NCI-H1436 (cell line): Measurements from ENCODE around the gene TAPBP.
"Not testable (repeated sequence)": the region's sequence is repeated elsewhere in the genome, so short reads cannot be mapped to it uniquely, and the experiment has no call there.

ENCODE experiments used
- DNase-seq: peaks from one replicate; lab custom pipeline; 2025; lab: John Stamatoyannopoulos, UW

TAPBP gene

DNA sequence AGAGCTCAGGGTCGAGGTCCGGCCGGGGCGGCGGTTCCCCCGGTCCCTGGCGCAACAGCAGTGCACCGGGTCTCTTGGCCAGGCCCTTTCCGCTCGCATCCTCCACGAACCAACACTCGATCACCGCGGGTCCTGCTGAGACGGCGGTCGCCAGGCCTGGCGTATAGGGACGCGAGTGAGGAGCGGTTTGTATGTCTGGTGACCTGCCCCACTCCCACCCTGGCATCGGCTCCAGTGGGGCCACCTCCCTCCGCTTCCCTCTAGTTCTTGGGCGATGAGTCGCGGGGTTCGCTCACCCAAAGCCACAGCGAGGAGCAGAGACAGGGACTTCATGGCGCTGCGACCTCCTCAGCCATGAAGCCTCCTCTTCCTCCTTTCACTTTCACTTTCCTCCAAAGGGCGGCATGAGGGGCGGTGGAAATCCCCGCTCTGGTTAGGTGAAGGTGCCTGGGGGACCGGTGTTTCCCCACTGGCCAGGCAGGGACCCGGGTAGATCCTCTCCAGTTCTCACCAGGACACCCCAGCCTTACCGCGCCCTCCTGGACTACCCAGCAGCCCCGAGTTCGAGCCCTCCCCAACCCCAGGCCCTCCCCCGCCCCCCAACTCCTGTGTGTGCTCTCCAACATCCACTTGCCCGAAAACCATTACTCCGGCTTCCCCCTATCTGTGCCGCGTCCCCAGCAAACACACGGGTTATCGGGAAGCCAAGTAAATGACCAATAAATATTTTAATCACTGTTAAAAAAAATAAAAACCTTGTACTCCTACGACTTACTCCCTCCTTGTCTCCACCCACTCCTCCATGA lies at the start of gene TAPBP:
TSS of gene TAPBP (minus strand) at position 370 of the 806 bp plus-strand sequence. CDS start at position 333, 37 bp downstream.
- DNase-seq: peak; percentile 21

DNA sequence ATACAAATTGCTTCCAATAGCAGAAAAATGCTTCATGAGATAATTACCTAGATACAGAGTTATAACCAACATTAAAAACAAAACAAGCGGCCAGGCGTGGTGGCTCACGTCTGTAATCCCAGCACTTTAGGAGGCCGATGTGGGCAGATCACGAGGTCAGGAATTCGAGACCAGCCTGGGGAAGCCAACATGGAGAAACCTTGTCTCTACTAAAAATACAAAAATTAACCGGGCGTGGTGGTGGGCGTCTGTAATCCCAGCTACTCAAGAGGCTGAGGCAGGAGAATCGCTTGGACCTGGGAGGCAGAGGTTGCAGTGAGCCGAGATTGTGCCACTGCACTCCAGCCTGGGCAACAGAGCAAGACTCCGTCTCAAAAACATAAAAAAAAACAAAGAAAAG lies 49.6 kb upstream of the TAPBP start:
- not testable (repeated sequence) for DNase-seq

DNA sequence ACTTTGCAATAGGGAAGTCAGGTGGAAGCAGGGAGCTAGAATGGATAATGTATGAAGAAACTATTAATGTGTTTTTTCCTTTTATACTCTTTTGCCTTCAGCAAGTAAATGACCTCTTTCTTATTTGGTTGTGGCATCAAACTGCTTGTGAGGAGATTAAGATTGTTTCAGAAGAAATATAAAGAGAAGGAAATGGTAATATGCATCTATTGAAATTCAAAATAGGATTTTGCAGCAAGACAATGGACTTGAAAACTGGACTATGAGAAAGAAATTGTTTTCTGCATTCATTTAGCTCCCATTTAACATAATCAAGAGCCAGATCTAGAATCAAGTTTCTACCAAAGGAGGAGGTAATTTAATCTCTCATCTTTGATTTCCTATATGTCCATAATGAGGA lies 45.5 kb upstream of the TAPBP start:
- DNase-seq: no peak

DNA sequence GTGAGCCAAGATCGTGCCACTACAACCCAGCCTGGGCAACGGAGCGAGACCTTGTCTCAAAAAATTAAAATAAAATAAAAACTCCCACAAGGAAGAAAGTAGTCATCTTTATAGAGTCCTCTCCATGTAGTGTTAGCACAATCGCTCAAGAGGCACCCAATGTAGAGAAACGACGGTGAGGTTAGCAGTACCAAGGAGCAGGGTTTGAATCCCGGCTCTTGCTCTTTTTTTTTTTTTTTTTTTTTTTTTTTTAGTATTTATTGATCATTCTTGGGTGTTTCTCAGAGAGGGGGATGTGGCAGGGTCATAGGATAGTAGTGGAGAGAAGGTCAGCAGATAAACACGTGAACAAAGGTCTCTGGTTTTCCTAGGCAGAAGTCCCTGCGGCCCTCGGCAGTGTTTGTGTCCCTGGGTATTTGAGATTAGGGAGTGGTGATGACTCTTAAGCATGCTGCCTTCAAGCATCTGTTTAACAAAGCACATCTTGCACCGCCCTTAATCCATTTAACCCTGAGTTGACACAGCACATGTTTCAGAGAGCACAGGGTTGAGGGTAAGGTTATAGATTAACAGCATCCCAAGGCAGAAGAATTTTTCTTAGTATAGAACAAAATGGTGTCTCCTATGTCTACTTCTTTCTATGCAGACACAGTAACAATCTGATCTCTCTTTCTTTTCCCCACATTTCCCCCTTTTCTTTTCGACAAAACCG lies 43.4 kb upstream of the TAPBP start:
- not testable (repeated sequence) for DNase-seq

DNA sequence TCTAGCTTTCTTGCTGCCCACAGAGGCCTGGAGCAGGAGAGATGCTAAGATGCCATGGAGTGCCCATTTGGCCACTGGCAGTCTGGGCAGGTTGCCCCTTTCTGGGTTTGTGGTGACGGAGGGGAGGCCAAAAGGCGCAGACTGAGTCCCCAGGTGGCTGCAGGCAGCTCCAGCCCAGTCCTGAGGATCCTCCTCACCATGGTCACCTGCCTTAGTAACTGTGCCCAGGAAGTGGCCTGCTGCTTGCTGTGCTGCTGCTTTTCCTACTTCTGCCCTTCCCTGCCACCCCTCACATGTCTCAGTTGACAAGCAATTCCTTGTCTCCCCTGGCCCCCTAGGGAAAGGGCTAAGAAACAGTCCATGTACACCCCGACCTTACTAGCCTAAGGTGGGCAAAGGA lies 42.4 kb upstream of the TAPBP start:
- no peak for DNase-seq

DNA sequence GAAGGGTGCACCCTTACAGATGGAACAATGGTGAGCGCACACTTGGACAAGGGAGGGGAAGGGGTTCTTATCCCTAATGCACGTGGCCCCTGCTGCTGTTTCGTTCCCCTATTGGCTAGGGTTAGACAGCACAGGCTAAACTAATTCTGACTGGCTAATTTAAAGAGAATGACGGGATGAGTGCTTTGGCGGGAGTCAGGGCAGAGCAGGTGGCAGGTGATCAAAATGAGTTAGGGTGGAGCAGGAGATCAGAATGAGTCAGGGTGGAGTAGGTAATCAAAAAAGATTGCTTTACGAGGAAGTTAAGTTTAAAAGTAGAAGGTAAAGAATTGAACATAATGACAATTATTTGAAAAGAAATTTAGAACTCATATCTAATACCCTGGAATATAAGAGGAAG lies 42.0 kb upstream of the TAPBP start:
- not testable (repeated sequence) for DNase-seq

DNA sequence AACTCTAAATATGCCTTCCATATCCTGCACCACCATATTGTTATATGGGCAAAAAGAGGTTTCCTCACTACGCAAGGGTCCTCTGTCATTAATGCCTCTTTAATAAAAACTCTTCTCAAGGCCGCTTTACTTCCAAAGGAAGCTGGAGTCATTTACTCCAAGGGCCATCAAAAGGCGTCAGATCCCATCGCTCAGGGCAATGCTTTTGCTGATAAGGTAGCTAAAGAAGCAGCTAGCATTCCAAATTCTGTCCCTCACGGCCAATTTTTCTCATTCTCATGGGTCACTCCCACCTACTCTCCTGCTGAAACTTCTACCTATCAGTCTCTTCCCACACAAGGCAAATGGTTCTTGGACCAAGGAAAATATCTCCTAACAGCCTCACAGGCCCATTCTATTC lies 33.9 kb upstream of the TAPBP start:
- no peak for DNase-seq

DNA sequence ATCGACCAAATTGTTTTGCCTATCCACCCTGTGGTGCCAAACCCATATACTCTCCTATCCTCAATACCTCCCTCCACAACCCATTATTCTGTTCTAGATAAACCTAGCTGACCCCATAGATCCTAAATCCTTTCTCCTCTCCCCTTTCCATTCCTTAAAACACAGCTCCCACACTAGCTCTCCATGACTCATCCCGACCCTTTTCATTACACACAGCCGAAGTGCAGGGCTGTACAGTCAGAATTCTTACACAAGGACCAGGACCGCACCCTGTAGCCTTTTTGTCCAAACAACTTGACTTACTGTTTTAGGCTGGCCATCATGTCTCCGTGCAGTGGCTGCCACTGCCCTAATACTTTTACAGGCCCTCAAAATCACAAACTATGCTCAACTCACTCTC lies 33.1 kb upstream of the TAPBP start:
- not testable (repeated sequence) for DNase-seq

DNA sequence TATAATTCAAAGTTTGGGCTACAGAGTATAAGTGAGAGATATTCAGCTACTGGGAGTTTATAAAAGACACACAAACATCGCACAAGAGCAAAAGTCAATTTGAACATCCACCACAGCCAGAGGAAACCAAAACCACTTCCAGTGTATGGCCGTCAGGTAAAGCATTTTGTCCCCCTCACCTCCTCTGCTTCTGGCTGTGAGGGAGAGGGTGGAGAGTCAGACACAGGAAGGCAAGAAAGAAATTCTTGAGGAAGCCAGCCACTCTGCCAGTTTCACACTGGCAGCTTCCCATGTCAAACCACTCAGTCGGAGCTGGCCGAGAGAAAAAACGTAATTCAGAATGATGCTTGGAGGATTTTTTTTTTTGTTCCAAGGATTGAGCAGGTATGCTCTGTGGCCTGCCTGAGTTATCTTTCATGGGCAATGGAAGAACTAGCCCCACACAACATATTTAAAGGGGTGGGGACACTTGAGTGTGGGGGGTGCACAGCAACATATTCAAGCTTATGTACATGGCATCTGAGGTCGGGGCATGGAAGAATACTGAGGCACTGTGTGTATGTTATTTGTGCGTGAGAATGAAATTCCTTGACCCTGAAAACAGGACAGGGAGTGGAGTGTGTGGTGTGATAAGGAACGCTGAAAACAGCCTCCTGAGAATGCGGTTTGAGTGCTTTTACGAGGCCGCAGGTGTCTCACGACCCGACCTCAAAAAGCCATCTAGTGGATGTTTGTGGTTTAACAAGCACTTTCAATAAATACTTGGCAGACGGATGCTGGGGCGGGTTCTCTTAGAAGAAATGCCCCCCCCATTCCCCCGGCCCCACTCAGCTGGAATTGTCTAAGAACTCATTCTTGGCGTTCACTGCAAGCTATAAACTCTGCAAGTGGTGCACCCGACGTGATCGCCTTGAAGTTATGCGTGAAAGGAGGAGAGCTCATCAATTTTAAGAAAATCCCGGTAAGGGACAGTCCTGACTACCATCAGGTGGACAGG lies 31.1 kb upstream of the TAPBP start:
- peak; percentile 70 for DNase-seq

DNA sequence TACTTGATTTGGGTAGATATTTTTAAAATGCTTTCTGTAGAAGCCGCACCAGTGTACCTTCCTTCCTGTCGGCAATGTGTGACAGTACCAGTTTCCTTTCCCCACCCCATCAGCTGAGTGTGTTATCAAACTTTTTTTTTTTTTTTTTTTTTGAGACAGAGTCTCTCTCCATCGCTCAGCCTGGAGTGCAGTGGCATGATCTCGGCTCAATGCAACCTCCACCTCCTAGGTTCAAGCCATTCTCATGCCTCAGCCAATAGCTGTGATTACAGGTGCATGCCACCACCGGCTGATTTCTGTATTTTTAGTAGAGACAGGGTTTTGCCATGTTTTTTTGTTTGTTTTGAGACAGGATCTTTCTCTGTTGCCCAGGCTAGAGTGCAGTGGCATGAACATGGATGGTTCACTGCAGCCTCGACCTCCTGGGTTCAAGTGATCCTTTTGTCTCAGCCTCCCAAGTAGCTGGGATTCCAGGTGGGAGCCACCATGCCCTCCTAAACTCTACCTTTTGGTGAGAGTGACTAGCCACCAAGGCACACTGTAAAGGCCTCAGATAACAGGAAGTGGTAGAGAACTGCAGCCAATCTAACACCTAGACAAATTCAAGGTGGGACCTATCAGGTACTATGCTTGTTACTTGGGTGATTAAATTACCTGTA lies 30.2 kb upstream of the TAPBP start:
- DNase-seq: no peak

DNA sequence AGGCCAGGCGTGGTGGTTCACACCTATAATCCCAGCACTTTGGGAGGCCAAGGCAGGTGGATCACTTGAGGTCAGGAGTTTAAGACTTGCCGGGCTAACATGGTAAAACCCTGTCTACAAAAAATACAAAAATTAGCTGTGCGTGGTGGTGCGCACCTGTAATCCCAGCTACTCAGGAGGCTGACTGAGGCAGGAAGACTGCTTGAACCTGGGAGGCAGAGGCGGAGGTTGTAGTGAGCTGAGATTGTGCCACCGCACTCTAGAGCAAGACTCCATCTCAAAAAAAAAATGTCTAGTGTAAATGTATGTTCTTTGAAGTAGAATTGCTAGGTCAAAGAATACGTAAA lies 29.7 kb upstream of the TAPBP start:
- not testable (repeated sequence) for DNase-seq

DNA sequence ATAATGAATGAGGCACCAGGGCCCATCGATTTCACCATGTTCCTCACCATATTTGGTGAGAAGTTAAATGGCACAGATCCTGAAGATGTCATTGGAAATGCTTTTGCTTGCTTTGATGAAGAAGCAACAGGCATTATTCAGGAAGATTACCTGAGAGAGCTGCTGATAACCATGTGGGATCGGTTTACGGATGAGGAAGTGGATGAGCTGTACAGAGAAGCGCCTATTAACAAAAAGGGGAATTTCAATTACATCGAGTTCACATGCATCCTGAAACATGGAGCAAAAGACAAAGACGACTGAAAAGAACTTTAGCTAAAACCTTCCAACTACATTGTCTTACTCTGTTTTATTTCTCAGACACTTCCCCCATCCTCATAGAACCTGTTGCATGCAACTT lies 25.3 kb upstream of the TAPBP start:
- no peak for DNase-seq

DNA sequence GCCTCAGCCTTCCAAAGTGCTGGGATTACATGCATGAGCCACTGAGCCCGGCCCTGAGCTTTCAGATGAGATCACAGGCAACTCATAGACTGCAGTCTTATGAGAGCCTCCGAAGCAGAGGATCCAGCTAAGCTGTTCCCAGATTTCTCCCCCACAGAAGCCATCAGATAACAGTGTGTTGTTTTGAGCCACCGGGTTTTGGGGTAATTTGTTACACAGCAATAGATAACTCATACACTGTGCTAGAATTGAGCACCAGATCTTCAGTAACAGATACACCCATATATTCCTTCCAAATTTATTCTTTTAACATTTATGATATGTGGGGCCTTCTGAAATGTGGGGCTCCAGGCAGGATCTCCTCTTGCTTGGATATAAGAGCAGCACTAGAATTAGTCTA lies 22.6 kb upstream of the TAPBP start:
- DNase-seq: no peak

DNA sequence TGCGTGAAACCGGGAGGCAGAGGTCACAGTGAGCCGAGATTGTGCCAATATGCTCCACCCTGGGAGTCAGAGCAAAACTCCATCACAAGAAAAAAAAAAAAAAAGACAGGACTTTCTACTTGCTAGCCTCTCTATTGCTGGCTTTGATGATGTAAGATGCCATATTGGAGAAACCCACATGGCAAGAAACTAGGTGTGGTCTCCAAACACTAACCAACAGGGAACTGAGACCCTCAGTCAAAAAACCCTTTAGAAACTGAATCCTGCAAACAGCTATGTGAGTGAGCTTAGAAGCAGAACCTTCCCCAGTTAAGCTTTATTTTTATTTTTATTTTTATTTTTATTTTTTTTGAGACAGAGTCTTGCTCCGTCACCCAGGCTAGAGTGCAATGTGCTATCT lies 22.0 kb upstream of the TAPBP start:
- DNase-seq: no peak

DNA sequence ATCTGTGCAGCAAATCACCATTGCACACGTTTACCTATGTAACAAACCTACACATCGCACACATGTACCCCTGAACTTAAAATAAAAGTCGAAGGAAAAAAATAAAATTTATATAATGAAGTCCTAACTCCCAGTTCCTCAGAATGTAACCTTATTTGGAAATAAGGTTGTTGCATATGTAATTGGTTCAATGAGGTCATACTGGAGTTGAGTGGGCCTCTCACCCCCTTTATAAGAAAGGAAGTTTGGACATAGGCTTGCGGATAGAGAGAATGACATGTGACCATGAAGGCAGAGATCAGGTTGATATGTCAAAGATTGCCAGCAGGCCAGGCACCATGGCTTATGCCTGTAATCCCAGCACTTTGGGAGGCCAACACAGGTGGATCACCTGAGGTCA lies 19.8 kb upstream of the TAPBP start:
- DNase-seq: no peak

DNA sequence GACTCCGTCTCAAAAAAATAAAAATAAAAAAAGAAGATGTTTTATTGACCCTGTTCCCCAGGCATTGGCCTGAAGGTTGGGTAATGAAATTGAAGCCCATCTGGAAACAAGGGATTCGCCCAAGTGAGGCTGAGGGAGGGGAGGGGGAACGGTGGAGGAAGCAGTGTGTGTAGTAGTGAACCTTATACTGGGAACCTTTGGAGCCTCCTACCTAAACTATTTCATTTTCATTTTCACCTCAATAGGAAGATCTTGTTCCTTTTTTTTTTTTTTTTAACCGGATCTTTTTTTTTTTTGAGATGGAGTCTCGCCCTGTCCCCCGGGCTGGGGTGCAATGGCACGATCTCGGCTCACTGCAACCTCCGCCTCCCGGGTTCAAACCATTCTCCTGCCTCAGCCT lies 16.9 kb upstream of the TAPBP start:
- DNase-seq: no peak

DNA sequence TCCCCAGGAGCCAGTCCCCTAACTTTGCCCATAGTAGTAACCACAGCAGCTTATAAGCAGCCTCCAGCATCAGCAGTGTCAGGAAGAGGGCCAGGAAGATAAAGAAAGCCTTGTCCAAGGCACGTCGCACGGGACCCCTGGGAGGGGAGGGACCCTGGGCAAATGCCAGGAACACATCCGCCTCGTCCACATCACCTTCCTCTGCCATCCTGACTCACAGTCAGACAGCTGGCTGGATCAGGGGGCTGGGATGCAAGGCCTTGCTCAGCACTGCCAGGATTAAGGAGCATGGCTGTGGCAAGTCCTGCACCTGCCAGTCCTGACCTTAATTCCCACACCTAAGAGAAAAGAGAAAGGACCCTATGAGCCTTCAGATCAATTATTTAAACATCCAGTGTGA lies 15.2 kb upstream of the TAPBP start:
- DNase-seq: no peak

DNA sequence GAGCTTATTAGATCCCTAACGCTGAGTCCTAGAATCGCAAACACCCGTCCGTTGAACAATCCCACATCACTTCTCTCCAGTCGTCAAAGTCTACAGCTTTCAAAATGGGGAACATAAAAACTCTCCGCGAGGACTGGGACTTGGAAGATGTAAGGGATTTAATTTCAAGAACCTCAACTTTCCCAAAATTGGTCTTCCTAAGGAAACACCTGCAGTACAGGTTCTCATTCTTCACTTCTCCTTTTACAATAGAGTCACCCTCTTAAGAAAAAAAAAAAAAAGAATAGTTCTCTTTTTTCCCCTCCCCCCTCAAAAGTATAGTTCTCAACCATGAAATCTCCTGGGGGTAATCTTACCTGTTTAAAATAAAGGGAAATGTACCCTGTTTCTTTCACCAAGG lies 10.2 kb upstream of the TAPBP start:
- DNase-seq: no peak

DNA sequence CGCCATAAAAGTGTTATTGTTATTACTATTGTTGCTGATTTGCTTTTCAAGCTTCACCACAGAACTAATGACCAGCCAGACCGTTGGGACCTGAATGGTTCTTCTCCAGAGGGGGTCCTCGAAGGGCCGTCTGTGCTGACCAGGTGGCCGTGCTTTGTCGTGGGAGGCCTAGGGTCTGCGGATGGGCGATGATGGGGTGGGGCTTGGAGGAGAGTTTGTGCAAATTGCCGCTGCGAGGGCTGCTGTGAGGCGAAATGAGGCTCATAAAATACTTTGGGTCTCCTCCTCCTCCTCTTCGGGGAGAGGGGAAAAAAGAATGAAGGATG lies 9.7 kb upstream of the TAPBP start:
- no peak for DNase-seq

DNA sequence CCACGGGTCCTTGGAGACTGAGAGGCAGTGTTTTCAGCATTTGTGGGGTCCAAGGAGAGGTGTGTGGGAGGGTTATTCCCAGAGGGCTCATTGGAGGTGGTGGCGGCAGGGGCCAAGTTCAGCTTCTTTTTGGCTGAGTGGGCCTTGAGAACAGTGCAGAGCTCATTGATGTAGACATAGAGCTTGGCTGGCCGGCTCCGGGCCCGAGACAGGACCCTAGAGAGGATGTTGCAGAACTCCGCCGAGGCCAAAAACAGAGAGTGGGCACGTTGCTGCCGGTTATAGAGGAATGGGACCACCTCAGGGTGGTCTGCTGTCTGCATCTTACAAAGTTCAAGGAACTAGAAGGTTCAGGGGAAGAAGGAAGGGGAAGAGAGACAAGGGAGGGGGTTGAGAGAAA lies 7.3 kb upstream of the TAPBP start:
- no peak for DNase-seq

DNA sequence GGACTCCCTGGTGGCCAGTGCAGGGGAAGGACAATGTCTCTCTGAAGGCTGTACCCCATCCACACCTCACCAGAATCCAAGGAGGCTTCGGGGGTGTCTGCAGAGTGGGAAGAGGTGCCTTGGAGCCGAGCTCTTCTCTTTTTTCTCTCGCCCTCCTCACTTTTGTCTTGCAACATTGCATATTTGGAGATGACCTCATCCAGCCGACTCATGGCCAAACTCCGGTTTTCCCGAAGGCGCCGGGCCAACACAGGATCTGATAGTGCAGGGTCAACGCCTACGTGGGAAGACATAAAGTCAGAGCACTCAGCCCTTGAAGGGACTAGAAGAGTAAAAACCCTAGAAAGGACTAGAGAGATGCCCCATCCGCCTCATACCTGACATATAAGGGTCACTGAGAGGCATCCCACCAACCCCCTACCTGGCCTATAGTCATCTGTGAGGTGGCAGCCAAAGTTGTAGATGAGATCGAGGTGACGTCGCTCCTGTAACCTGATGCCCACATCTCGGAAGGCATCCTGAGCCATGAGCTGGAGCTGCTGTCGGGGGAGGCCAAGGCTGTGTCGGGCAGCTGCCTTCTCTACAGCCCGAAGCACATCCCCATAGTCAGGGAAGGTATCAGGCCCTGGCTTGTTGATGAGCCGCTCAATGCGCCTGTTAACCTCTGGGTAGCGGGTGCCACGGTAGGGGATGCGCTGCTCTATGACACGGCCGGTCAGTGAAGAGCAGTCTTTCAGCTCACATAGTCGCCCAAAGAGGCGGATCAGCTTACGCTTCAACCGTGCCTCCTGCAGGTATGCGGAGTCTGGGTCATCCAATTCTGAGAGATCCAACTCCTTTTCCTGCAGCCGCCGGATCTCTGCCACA lies 6.7 kb upstream of the TAPBP start:
- no peak for DNase-seq
